HEK293T (cell line): Measurements from ENCODE around the gene ABL2.

Source experiments
- ARNT ChIP-seq: fragments of 450-650 bp; IDR thresholded peaks from 2 replicates; pipeline ENCODE4 v1.6.1; 2017; ENCODE audit warnings: mild to moderate bottlenecking
- BHLHE40 ChIP-seq: fragments of 450-650 bp; IDR thresholded peaks from 2 replicates; pipeline ENCODE4 v1.6.1; 2016; ENCODE audit warnings: mild to moderate bottlenecking, moderate library complexity, borderline replicate concordance
- CTBP1 ChIP-seq: fragments of 450-650 bp; IDR thresholded peaks from 2 replicates; pipeline ENCODE4 v1.6.1; 2016; ENCODE audit warnings: borderline replicate concordance
- ELF4 ChIP-seq: fragments of 450-650 bp; IDR thresholded peaks from 2 replicates; pipeline ENCODE4 v1.6.1; 2017; ENCODE audit warnings: antibody characterized with exemption
- FOXA1 ChIP-seq: fragments of 450-650 bp; IDR thresholded peaks from 2 replicates; pipeline ENCODE4 v1.6.1; 2016; ENCODE audit warnings: mild to moderate bottlenecking
- FOXK2 ChIP-seq: fragments of 450-650 bp; IDR thresholded peaks from 2 replicates; pipeline ENCODE4 v1.6.1; 2016; ENCODE audit warnings: mild to moderate bottlenecking
- FOXM1 ChIP-seq: fragments of 450-650 bp; IDR thresholded peaks from 2 replicates; pipeline ENCODE4 v1.6.1; 2017; ENCODE audit warnings: mild to moderate bottlenecking, borderline replicate concordance
- HDGF ChIP-seq: fragments of 450-650 bp; IDR thresholded peaks from 2 replicates; pipeline ENCODE4 v1.6.1; 2017; ENCODE audit warnings: antibody characterized with exemption, borderline replicate concordance
- NFRKB ChIP-seq: fragments of 450-650 bp; IDR thresholded peaks from 2 replicates; pipeline ENCODE4 v1.6.1; 2016; ENCODE audit warnings: mild to moderate bottlenecking, moderate library complexity
- SP1 ChIP-seq: fragments of 450-650 bp; IDR thresholded peaks from 2 replicates; pipeline ENCODE4 v1.6.1; 2017
- SUZ12 ChIP-seq: fragments of 450-650 bp; IDR thresholded peaks from 2 replicates; pipeline ENCODE4 v1.6.1; 2016; ENCODE audit warnings: mild to moderate bottlenecking
- TARDBP ChIP-seq: fragments of 450-650 bp; IDR thresholded peaks from 2 replicates; pipeline ENCODE4 v1.6.1; 2016
- ZNF384 ChIP-seq: fragments of 450-650 bp; IDR thresholded peaks from 2 replicates; pipeline ENCODE4 v1.6.1; 2016
- TF ChIP-seq, protein P1 (sequence below): fragments of 450-650 bp; IDR thresholded peaks from 2 replicates; pipeline ENCODE4 v1.6.1; 2016

DNA sequence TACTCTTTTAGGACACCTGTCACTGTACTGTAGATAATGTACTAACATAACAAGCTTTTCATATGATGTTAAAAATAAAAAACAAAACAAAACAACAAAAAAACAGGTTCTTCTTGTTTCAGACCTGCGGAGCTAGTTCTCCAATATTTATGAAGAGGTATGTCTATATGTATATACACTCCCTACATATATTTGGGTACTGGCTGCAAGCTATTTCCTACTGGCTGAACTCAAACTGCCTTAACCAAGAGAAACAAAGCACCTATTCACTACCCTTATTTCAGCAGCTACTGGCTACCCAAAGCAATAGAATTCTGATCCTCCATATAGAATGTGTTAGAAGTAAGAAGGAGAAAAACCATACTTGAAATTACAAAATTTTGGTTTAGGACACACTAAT lies 73.5 kb downstream of the ABL2 start:
- no peak for TF ChIP-seq ARNT
- TF ChIP-seq HDGF, result no peak
- TF ChIP-seq NFRKB, result no peak
- no peak for TF ChIP-seq SP1
- TF ChIP-seq TARDBP, result no peak
- no peak for TF ChIP-seq ZNF384
- TF ChIP-seq BHLHE40, result no peak
- TF ChIP-seq ELF4, result no peak
- TF ChIP-seq CTBP1, result no peak
- TF ChIP-seq, protein P1, sequence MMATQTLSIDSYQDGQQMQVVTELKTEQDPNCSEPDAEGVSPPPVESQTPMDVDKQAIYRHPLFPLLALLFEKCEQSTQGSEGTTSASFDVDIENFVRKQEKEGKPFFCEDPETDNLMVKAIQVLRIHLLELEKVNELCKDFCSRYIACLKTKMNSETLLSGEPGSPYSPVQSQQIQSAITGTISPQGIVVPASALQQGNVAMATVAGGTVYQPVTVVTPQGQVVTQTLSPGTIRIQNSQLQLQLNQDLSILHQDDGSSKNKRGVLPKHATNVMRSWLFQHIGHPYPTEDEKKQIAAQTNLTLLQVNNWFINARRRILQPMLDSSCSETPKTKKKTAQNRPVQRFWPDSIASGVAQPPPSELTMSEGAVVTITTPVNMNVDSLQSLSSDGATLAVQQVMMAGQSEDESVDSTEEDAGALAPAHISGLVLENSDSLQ, result no peak
- TF ChIP-seq FOXK2, result no peak
- TF ChIP-seq SUZ12, result no peak
- TF ChIP-seq FOXM1, result no peak
- no peak for TF ChIP-seq FOXA1
